ENCODE data around the gene COA8.
"Not testable (repeated sequence)": the region's sequence is repeated elsewhere in the genome, so short reads cannot be mapped to it uniquely, and the experiment has no call there.

COA8 gene
- total RNA-seq = 4.7 to 14.2 (median 10.0) reads per million in 18 experiments

- peak; percentile 73 to 84 for DNase-seq
Observed at GRCh38 chr14:103562429-103563225, at the start of gene COA8, which contains the start of gene BAG5. Gene COA8, plus strand, starts transcription at chr14:103562960. Its CDS starts 42 bp downstream, at chr14:103563002. Gene BAG5, minus strand, starts transcription at chr14:103562657. Its CDS starts 1,493 bp downstream, at chr14:103561164.

- no peak for DNase-seq
Observed at GRCh38 chr14:103514596-103515421, 48.0 kb upstream of the COA8 start.

GRCh38 chr14:103516426-103517173, 46.2 kb upstream of the COA8 start:
- DNase-seq = no peak

GRCh38 chr14:103517174-103517566, 45.6 kb upstream of the COA8 start:
- no peak for DNase-seq

- no peak for DNase-seq
Observed at GRCh38 chr14:103517721-103518421, 44.9 kb upstream of the COA8 start.

- DNase-seq = peak; percentile 21 to 25
Observed at GRCh38 chr14:103518422-103519042, 44.2 kb upstream of the COA8 start.

GRCh38 chr14:103519043-103519836, 43.5 kb upstream of the COA8 start:
- no peak for DNase-seq

- DNase-seq = no peak
Observed at GRCh38 chr14:103519837-103520212, 42.9 kb upstream of the COA8 start.

- DNase-seq = no peak
Observed at GRCh38 chr14:103520269-103520656, 42.5 kb upstream of the COA8 start.

GRCh38 chr14:103520657-103521437, 41.9 kb upstream of the COA8 start:
- DNase-seq = peak; percentile 64 to 73

GRCh38 chr14:103521438-103521950, 41.3 kb upstream of the COA8 start:
- DNase-seq = no peak

GRCh38 chr14:103521951-103522563, 40.7 kb upstream of the COA8 start:
- no peak for DNase-seq

GRCh38 chr14:103522649-103523574, 39.8 kb upstream of the COA8 start, which contains the start of gene CKB:
Gene CKB, minus strand, starts transcription at chr14:103522830. Its CDS starts 337 bp downstream, at chr14:103522493.
- DNase-seq = peak in 1 of 2 donors; percentile 42

- DNase-seq = no peak
Observed at GRCh38 chr14:103523575-103523954, 39.2 kb upstream of the COA8 start.

- no peak for DNase-seq
Observed at GRCh38 chr14:103524002-103524935, 38.5 kb upstream of the COA8 start.

GRCh38 chr14:103525430-103526246, 37.1 kb upstream of the COA8 start:
- not testable (repeated sequence) for DNase-seq
